Neural cell (in vitro differentiated cells): ENCODE results near the gene KMT2B. TPM values are rescaled to one million over a fixed set of nuclear protein-coding genes. Genes with fewer than 3 reads are reported as not detected.

Experiments used
- H2AFZ ChIP-seq: fragments of 200-600, 300-800 bp; sonication (generic), shearing (Covaris generic); 2 replicates; pipeline ENCODE4 v1.6.0; 2014; ENCODE audit warnings: low read depth, mild to moderate bottlenecking, antibody characterized with exemption, low read length, moderate library complexity
- H3F3A ChIP-seq: fragments of 200-600 bp; shearing (Covaris generic); 2 replicates; pipeline ENCODE4 v1.6.1; 2016; ENCODE audit warnings: mild to moderate bottlenecking, moderate library complexity, mixed read lengths, antibody characterized with exemption, low read length; ENCODE audit not compliant: insufficient read depth, poor library complexity, severe bottlenecking
- H3K27ac ChIP-seq: fragments of 200-600, 300-800 bp; sonication (generic), shearing (Covaris generic); 2 replicates; pipeline ENCODE4 v1.5.1; 2014; ENCODE audit warnings: mild to moderate bottlenecking, low read length, moderate library complexity
- H3K27me3 ChIP-seq: fragments of 300-800, 200-600 bp; sonication (generic), shearing (Covaris generic); 2 replicates; pipeline ENCODE4 v1.6.0; 2014; ENCODE audit warnings: mild to moderate bottlenecking, low read depth, low read length, moderate library complexity; ENCODE audit not compliant: insufficient read depth
- H3K36me3 ChIP-seq: fragments of 300-800, 200-600 bp; sonication (generic), shearing (Covaris generic); 2 replicates; pipeline ENCODE4 v1.5.1; 2014; ENCODE audit warnings: mild to moderate bottlenecking, antibody characterized with exemption, low read length, moderate library complexity; ENCODE audit not compliant: insufficient read depth
- H3K4me2 ChIP-seq: fragments of 300-800, 200-600 bp; sonication (generic), shearing (Covaris generic); 2 replicates; pipeline ENCODE4 v1.6.0; 2014; ENCODE audit warnings: mild to moderate bottlenecking, low read length
- H3K4me3 ChIP-seq: fragments of 300-800, 200-600 bp; sonication (generic), shearing (Covaris generic); 2 replicates; pipeline ENCODE4 v1.5.1; 2014; ENCODE audit warnings: mild to moderate bottlenecking, low read length, moderate library complexity
- H3K79me2 ChIP-seq: fragments of 200-600 bp; shearing (Covaris generic); replicated peaks from 2 replicates; pipeline ENCODE4 v1.6.0; 2014; ENCODE audit warnings: mild to moderate bottlenecking, low read length, moderate library complexity; ENCODE audit not compliant: insufficient read depth
- H3K9ac ChIP-seq: fragments of 300-800, 200-600 bp; sonication (generic), shearing (Covaris generic); 2 replicates; pipeline ENCODE4 v1.6.1; 2016; ENCODE audit warnings: mild to moderate bottlenecking, low read length, mixed read lengths
- H3K9me2 ChIP-seq: fragments of 200-600 bp; shearing (Covaris generic); 2 replicates; pipeline ENCODE4 v1.6.1; 2016; ENCODE audit warnings: mild to moderate bottlenecking, low read length, mixed read lengths; ENCODE audit not compliant: insufficient read depth
- H3K9me3 ChIP-seq: fragments of 200-600, 300-800 bp; sonication (generic), shearing (Covaris generic); 2 replicates; pipeline ENCODE4 v1.6.1; 2016; ENCODE audit warnings: mild to moderate bottlenecking, mixed run types, low read length, moderate library complexity, mixed read lengths
- H4K20me1 ChIP-seq: fragments of 200-600 bp; shearing (Covaris generic); 2 replicates; pipeline ENCODE4 v1.6.1; 2016; ENCODE audit warnings: mild to moderate bottlenecking, mixed run types; ENCODE audit not compliant: insufficient read depth
- CTCF ChIP-seq: fragments of 450-650 bp; IDR thresholded peaks from 2 replicates; pipeline ENCODE4 v1.5.1; 2014; ENCODE audit warnings: antibody characterized with exemption, mild to moderate bottlenecking, moderate library complexity; ENCODE audit not compliant: poor library complexity, severe bottlenecking
- EP300 ChIP-seq: fragments of 450-650 bp; conservative IDR thresholded peaks from 2 replicates; pipeline ENCODE4 v1.6.1; 2014; ENCODE audit warnings: antibody characterized with exemption, mild to moderate bottlenecking, moderate library complexity; ENCODE audit not compliant: poor library complexity, severe bottlenecking
- EZH2 ChIP-seq: fragments of 200-600, 300-800 bp; shearing (Covaris generic), sonication (generic); IDR thresholded peaks from 2 replicates; pipeline ENCODE4 v1.6.1; 2014; ENCODE audit warnings: antibody characterized with exemption, low read length, borderline replicate concordance, mild to moderate bottlenecking; ENCODE audit not compliant: insufficient read depth, poor library complexity, severe bottlenecking
- MXI1 ChIP-seq: fragments of 450-650 bp; conservative IDR thresholded peaks from 2 replicates; pipeline ENCODE4 v1.6.1; 2014; ENCODE audit warnings: antibody characterized with exemption, mild to moderate bottlenecking; ENCODE audit not compliant: poor library complexity, severe bottlenecking
- POLR2AphosphoS5 ChIP-seq: IDR thresholded peaks from 2 replicates; pipeline ENCODE4 v1.6.1; 2012
- RAD21 ChIP-seq: fragments of 450-650 bp; conservative IDR thresholded peaks from 2 replicates; pipeline ENCODE4 v1.6.1; 2014; ENCODE audit warnings: antibody characterized with exemption, mild to moderate bottlenecking, moderate library complexity
- REST ChIP-seq: IDR thresholded peaks from 2 replicates; pipeline ENCODE4 v1.6.1; 2012; ENCODE audit warnings: borderline replicate concordance
- SMC3 ChIP-seq: fragments of 450-650 bp; conservative IDR thresholded peaks from 2 replicates; pipeline ENCODE4 v1.6.1; 2014; ENCODE audit warnings: antibody characterized with exemption, mild to moderate bottlenecking, moderate library complexity; ENCODE audit not compliant: poor library complexity
- TAF1 ChIP-seq: IDR thresholded peaks from 2 replicates; pipeline ENCODE4 v1.6.1; 2012; ENCODE audit warnings: low read depth
- polyA plus RNA-seq: library from polyadenylated mRNA; depleted of rRNA; stranded (reverse); fragments of >200 nt; gene quantifications from 2 replicates; pipeline ENCODE4 v1.2.3, GENCODE V29; 2014

KMT2B gene
- polyA plus RNA-seq, 1 donor from 2014 or later = 15.8 TPM

GRCh38 chr19:35715355-35715809 lies 2.4 kb upstream of the KMT2B start:
- H3F3A ChIP-seq = no peaks in the 10 kb centered on the region
- H3K36me3 ChIP-seq = no peaks in the 10 kb centered on the region
- no peak overlapping the region for H3K4me2 ChIP-seq
- peaks cover 22% of the 10 kb centered on the region for H3K79me2 ChIP-seq
- peak overlapping the region; percentile 75 for H3K9ac ChIP-seq
- TF ChIP-seq POLR2AphosphoS5 (no peak), EZH2 (no peak), TAF1 (no peak), SMC3 (no peak), REST (no peak), EP300 (no peak), CTCF (no peak)
- no peak overlapping the region for H3K27ac ChIP-seq
- no peaks in the 10 kb centered on the region for H4K20me1 ChIP-seq
- H3K27me3 ChIP-seq = no peaks in the 10 kb centered on the region
- peak overlapping the region; percentile 99 for H3K4me3 ChIP-seq
- H3K9me2 ChIP-seq = no peaks in the 10 kb centered on the region
- no peaks in the 10 kb centered on the region for H3K9me3 ChIP-seq
- no peak overlapping the region for H2AFZ ChIP-seq

GRCh38 chr19:35715981-35716800 lies 1.6 kb upstream of the KMT2B start:
- H2AFZ ChIP-seq = peak overlapping the region; percentile 84
- peak overlapping the region; percentile 75 for H3K9ac ChIP-seq
- peak overlapping the region; percentile 71 for H3K27ac ChIP-seq
- H3K27me3 ChIP-seq = no peaks in the 10 kb centered on the region
- no peaks in the 10 kb centered on the region for H3F3A ChIP-seq
- H3K36me3 ChIP-seq = no peaks in the 10 kb centered on the region
- H3K9me2 ChIP-seq = no peaks in the 10 kb centered on the region
- peak overlapping the region; percentile 99 for H3K4me3 ChIP-seq
- peaks cover 22% of the 10 kb centered on the region for H3K79me2 ChIP-seq
- no peak for TF ChIP-seq REST
- no peak for TF ChIP-seq CTCF
- no peak for TF ChIP-seq MXI1
- no peak for TF ChIP-seq SMC3
- TF ChIP-seq EP300 = no peak
- TF ChIP-seq RAD21 = no peak
- TF ChIP-seq TAF1 = no peak
- no peak for TF ChIP-seq POLR2AphosphoS5
- no peak for TF ChIP-seq EZH2
- H4K20me1 ChIP-seq = no peaks in the 10 kb centered on the region
- H3K9me3 ChIP-seq = no peaks in the 10 kb centered on the region
- peak overlapping the region; percentile 76 for H3K4me2 ChIP-seq
